Measurements from ENCODE around the gene PSMD12. TPM values are rescaled to one million over a fixed set of nuclear protein-coding genes. Genes with fewer than 3 reads are reported as not detected.
A peak's percentile ranks its signal among the peaks of the same experiment; 100 is the strongest.

The PSMD12 gene
- 10 to 100 TPM; 20.0 to 31.1 TPM for total RNA-seq

- TF ChIP-seq CTCF (IDR thresholded peaks at IDR 0.05): no peak
- DNase-seq (ENCODE audit: low spot score): peak; percentile 93
- H3K9me3 ChIP-seq: no peaks in the 10 kb centered on the region
- H3K27ac ChIP-seq: peak within 1 kb of the TSS; percentile 92 to 93
- H3K4me3 ChIP-seq: peak within 1 kb of the TSS; percentile 88 to 90
- H3K27me3 ChIP-seq: no peaks in the 10 kb centered on the region
- no peaks in the 10 kb centered on the region for H3K36me3 ChIP-seq
- peaks cover 0 to 37% of the 10 kb centered on the region in 2 donors for H3K4me1 ChIP-seq
Measured at GRCh38 chr17:67366193-67367157, at the start of gene PSMD12. Gene PSMD12 (minus strand): TSS chr17:67366577. CDS start chr17:67366519, 58 bp downstream.

GRCh38 chr17:67415291-67415690, 48.9 kb upstream of the PSMD12 start:
- DNase-seq (ENCODE audit: low spot score): no peak
- TF ChIP-seq CTCF (IDR thresholded peaks at IDR 0.05): no peak
- Histone ChIP-seq H3K4me3 (no peak overlapping the region), H3K27ac (no peak overlapping the region), H3K27me3 (no peaks in the 10 kb centered on the region), H3K36me3 (no peaks in the 10 kb centered on the region), H3K9me3 (no peaks in the 10 kb centered on the region), H3K4me1 (peaks cover 0 to 19% of the 10 kb centered on the region in 2 donors)

GRCh38 chr17:67414559-67414958, 48.2 kb upstream of the PSMD12 start:
- no peak overlapping the region for H3K4me3 ChIP-seq
- DNase-seq (ENCODE audit: low spot score): no peak
- H3K4me1 ChIP-seq: peaks cover 0 to 20% of the 10 kb centered on the region in 2 donors
- no peak for TF ChIP-seq CTCF (IDR thresholded peaks at IDR 0.05)
- H3K27me3 ChIP-seq: no peaks in the 10 kb centered on the region
- H3K9me3 ChIP-seq: no peaks in the 10 kb centered on the region
- H3K27ac ChIP-seq: no peak overlapping the region
- no peaks in the 10 kb centered on the region for H3K36me3 ChIP-seq

- peaks cover 0 to 20% of the 10 kb centered on the region in 2 donors for H3K4me1 ChIP-seq
- no peak overlapping the region for H3K27ac ChIP-seq
- DNase-seq (ENCODE audit: low spot score): no peak
- no peaks in the 10 kb centered on the region for H3K36me3 ChIP-seq
- TF ChIP-seq CTCF (IDR thresholded peaks at IDR 0.05): no peak
- H3K27me3 ChIP-seq: no peaks in the 10 kb centered on the region
- H3K9me3 ChIP-seq: no peaks in the 10 kb centered on the region
- no peak overlapping the region for H3K4me3 ChIP-seq
Measured at GRCh38 chr17:67414130-67414529, 47.8 kb upstream of the PSMD12 start.

GRCh38 chr17:67413388-67413787, 47.0 kb upstream of the PSMD12 start:
- DNase-seq (ENCODE audit: low spot score): no peak
- Histone ChIP-seq H3K27me3 (no peaks in the 10 kb centered on the region), H3K4me1 (peaks cover 0 to 20% of the 10 kb centered on the region in 2 donors), H3K36me3 (no peaks in the 10 kb centered on the region), H3K9me3 (no peaks in the 10 kb centered on the region), H3K4me3 (no peak overlapping the region), H3K27ac (no peak overlapping the region)
- TF ChIP-seq CTCF (IDR thresholded peaks at IDR 0.05): no peak
